ENCODE measurements around the gene QRICH1. TPM values are rescaled to one million over a fixed set of nuclear protein-coding genes. Genes with fewer than 3 reads are reported as not detected.

Gene QRICH1
- total and polyA plus RNA-seq, 2 of the 4 experiments (the other 2 are of a cell fraction), result 62.7 to 77.3 TPM

DNA sequence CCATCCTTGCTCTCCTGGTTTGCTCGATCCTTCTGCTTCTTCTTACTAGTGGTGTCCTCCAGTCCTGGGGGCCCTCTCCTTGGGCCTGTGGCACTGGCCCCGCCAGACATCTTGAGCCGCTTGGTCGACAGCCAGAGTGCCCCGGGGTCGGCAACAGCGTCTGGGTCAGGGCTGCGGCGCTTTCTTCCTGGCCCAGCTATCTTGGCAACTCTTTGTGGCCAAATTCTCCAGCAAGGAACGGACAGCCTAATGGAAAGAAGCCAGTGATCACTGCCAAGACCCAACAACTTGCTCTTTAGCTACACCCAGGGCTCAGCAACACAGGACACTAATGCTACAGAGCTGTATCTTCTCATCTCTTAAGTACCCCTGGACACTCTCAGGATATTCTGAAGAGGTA is 25.2 kb upstream of the QRICH1 start:
- Histone ChIP-seq H3K56ac (ENCODE audit: extremely low read depth, insufficient read depth, low read length) (no peak overlapping the region), H4K20me1 (ENCODE audit: insufficient read depth, low read length) (peaks cover 6% of the 10 kb centered on the region), H3K4ac (ENCODE audit: low read depth, low read length) (no peak overlapping the region), H3K27ac (ENCODE audit: insufficient read depth, low read length) (no peak overlapping the region), H2AK9ac (replicated peaks; ENCODE audit: low read depth, low read length, poor library complexity) (peak overlapping the region; percentile 55), H3K9me1 (ENCODE audit: insufficient read depth, low read length) (peaks cover 10% of the 10 kb centered on the region; the same call in 1 of the 2 replicates), H3K18ac (ENCODE audit: low read depth, low read length) (no peak overlapping the region), H3K4me3 (ENCODE audit: insufficient read depth, low read depth, low read length) (no peak overlapping the region), H3K79me1 (ENCODE audit: low read depth in 1 of 2, low read length in 2 of 2) (peaks cover 10 to 46% of the 10 kb centered on the region in 2 experiments), H3K9me3 (ENCODE audit: control insufficient read depth, insufficient read depth, low read length) (no peaks in the 10 kb centered on the region), H2BK20ac (ENCODE audit: low read depth, low read length) (no peak overlapping the region), H3K23ac (ENCODE audit: low read depth, low read length) (peak overlapping the region; percentile 45; the same call in 1 of the 2 replicates), H3K9ac (ENCODE audit: low read depth, low read length) (no peak overlapping the region), H4K8ac (ENCODE audit: low read depth in 2 of 2, low read length in 2 of 2) (no peak overlapping the region), H4K91ac (ENCODE audit: insufficient read depth, low read depth, low read length) (no peak overlapping the region), H2BK5ac (ENCODE audit: low read depth, low read length, poor library complexity, severe bottlenecking) (no peak overlapping the region), H3K4me2 (ENCODE audit: low read depth, low read length) (no peak overlapping the region), H2BK15ac (ENCODE audit: low read depth, low read length) (no peak overlapping the region), H2AFZ (replicated peaks; ENCODE audit: low read length, poor library complexity) (no peak overlapping the region), H3K4me1 (ENCODE audit: control insufficient read depth, insufficient read depth, low read length) (peaks cover 10% of the 10 kb centered on the region), H3K36me3 (ENCODE audit: control insufficient read depth, insufficient read depth, low read length) (peaks cover 74% of the 10 kb centered on the region), H2AK5ac (ENCODE audit: low read depth, low read length) (no peak overlapping the region), H3K27me3 (ENCODE audit: control insufficient read depth, insufficient read depth, low read length) (no peaks in the 10 kb centered on the region), H2BK120ac (ENCODE audit: low read depth, low read length) (no peak overlapping the region), H4K5ac (ENCODE audit: low read depth, low read length) (no peak overlapping the region), H3K14ac (replicated peaks; ENCODE audit: low read depth, low read length) (no peak overlapping the region)
- no TSS peak for BruUV-seq (replicated peaks)
- ATAC-seq (ENCODE audit: low read depth) (no peak), DNase-seq (no peak)
- dilution Hi-C loops (cut with HindIII; ENCODE audit: low sequenced_read_pairs, unreplicated experiment) (no loop called here), intact Hi-C loops (cut with micrococcal nuclease) (no loop called here), in situ Hi-C loops (cut with MboI; ENCODE audit: low sequenced_read_pairs) (no loop called here)
- TF ChIP-seq RCOR1 (IDR thresholded peaks at IDR 0.05; ENCODE audit: insufficient replicate concordance, low read length) (no peak), MXI1 (IDR thresholded peaks at IDR 0.05; ENCODE audit: borderline replicate concordance, low read depth, low read length) (no peak), NFE2L2 (IDR thresholded peaks at IDR 0.05; ENCODE audit: low read depth, low read length) (no peak), MAFK (IDR thresholded peaks at IDR 0.05; ENCODE audit: low read depth, low read length) (no peak)
- TF ChIP-seq, protein P1, sequence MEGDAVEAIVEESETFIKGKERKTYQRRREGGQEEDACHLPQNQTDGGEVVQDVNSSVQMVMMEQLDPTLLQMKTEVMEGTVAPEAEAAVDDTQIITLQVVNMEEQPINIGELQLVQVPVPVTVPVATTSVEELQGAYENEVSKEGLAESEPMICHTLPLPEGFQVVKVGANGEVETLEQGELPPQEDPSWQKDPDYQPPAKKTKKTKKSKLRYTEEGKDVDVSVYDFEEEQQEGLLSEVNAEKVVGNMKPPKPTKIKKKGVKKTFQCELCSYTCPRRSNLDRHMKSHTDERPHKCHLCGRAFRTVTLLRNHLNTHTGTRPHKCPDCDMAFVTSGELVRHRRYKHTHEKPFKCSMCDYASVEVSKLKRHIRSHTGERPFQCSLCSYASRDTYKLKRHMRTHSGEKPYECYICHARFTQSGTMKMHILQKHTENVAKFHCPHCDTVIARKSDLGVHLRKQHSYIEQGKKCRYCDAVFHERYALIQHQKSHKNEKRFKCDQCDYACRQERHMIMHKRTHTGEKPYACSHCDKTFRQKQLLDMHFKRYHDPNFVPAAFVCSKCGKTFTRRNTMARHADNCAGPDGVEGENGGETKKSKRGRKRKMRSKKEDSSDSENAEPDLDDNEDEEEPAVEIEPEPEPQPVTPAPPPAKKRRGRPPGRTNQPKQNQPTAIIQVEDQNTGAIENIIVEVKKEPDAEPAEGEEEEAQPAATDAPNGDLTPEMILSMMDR (conservative IDR thresholded peaks at IDR 0.05; ENCODE audit: low read depth, low read length), result no peak
- TF ChIP-seq, protein P2, sequence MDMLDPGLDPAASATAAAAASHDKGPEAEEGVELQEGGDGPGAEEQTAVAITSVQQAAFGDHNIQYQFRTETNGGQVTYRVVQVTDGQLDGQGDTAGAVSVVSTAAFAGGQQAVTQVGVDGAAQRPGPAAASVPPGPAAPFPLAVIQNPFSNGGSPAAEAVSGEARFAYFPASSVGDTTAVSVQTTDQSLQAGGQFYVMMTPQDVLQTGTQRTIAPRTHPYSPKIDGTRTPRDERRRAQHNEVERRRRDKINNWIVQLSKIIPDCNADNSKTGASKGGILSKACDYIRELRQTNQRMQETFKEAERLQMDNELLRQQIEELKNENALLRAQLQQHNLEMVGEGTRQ (IDR thresholded peaks at IDR 0.05; ENCODE audit: low read depth, low read length), result no peak
- CTCF ChIA-PET, result no interaction called here
- 100% methylated on average over 2 of the region's 10 CpGs; no CpG with 5 or more reads in 1 of the 2 experiments for WGBS, 2 experiments (ENCODE audit: extremely low coverage in 2 of 2, insufficient read length in 1 of 2)
- POLR2A ChIA-PET (ENCODE audit: unreplicated experiment), result interaction anchor here (0.5 kb wide), 1 partner anchor 54 kb away, joined by 4 read pairs; no protein-coding TSS in a partner anchor
